GM04503 (cell line): Measurements from ENCODE around the gene ZBTB43.

Source experiments
- DNase-seq: peaks from one replicate; pipeline ENCODE4 v3.0.0-alpha.2; 2012; ENCODE audit warnings: low read depth

The ZBTB43 gene

GRCh38 chr9:126830827-126831226 lies 26.0 kb downstream of the ZBTB43 start:
- DNase-seq: no peak

GRCh38 chr9:126832440-126832839 lies 27.6 kb downstream of the ZBTB43 start:
- DNase-seq: no peak

GRCh38 chr9:126833020-126833419 lies 28.2 kb downstream of the ZBTB43 start:
- no peak for DNase-seq

- no peak for DNase-seq
Measured at GRCh38 chr9:126833710-126834345, 29.0 kb downstream of the ZBTB43 start.

- DNase-seq: no peak
Measured at GRCh38 chr9:126834672-126835071, 29.8 kb downstream of the ZBTB43 start.

- peak; percentile 14 for DNase-seq
Measured at GRCh38 chr9:126836216-126836615, 31.4 kb downstream of the ZBTB43 start.

GRCh38 chr9:126838055-126838811 lies 33.4 kb downstream of the ZBTB43 start:
- no peak for DNase-seq

GRCh38 chr9:126838895-126839294 lies 34.1 kb downstream of the ZBTB43 start:
- no peak for DNase-seq

GRCh38 chr9:126839301-126839700 lies 34.5 kb downstream of the ZBTB43 start:
- no peak for DNase-seq

- DNase-seq: no peak
Measured at GRCh38 chr9:126842220-126842842, 37.5 kb downstream of the ZBTB43 start.

GRCh38 chr9:126842977-126843799 lies 38.3 kb downstream of the ZBTB43 start:
- DNase-seq: no peak

GRCh38 chr9:126844085-126844484 lies 39.2 kb downstream of the ZBTB43 start:
- peak; percentile 25 for DNase-seq

- no peak for DNase-seq
Measured at GRCh38 chr9:126847051-126847450, 42.2 kb downstream of the ZBTB43 start.

- no peak for DNase-seq
Measured at GRCh38 chr9:126849591-126850225, 44.9 kb downstream of the ZBTB43 start.

GRCh38 chr9:126851286-126851880 lies 46.5 kb downstream of the ZBTB43 start:
- no peak for DNase-seq

GRCh38 chr9:126852086-126852688 lies 47.3 kb downstream of the ZBTB43 start:
- DNase-seq: no peak

GRCh38 chr9:126853667-126854066 lies 48.8 kb downstream of the ZBTB43 start:
- DNase-seq: no peak

GRCh38 chr9:126854734-126855133 lies 49.9 kb downstream of the ZBTB43 start:
- no peak for DNase-seq

GRCh38 chr9:126856326-126856877 lies 51.6 kb downstream of the ZBTB43 start:
- no peak for DNase-seq

GRCh38 chr9:126857261-126857960 lies 52.6 kb downstream of the ZBTB43 start:
- no peak for DNase-seq
